Neural crest cell (in vitro differentiated cells): ENCODE measurements around the gene TIMP2. TPM values are rescaled to one million over a fixed set of nuclear protein-coding genes. Genes with fewer than 3 reads are reported as not detected.
"Not testable (repeated sequence)": the region's sequence is repeated elsewhere in the genome, so short reads cannot be mapped to it uniquely, and the experiment has no call there.

Source experiments
- DNase-seq: peaks from one replicate; pipeline ENCODE4 v3.0.0; 2021; ENCODE audit warnings: low read depth, mixed read lengths, low spot score
- H3K27ac Mint-ChIP-seq: one replicate; pipeline ENCODE4 v1.8.0; 2021; ENCODE audit warnings: mild to moderate bottlenecking, mixed read lengths; ENCODE audit not compliant: unreplicated experiment
- H3K27me3 Mint-ChIP-seq: 2 replicates; pipeline ENCODE4 v1.8.0; 2021; ENCODE audit warnings: low read depth, mild to moderate bottlenecking, mixed read lengths
- H3K36me3 Mint-ChIP-seq: 2 replicates; pipeline ENCODE4 v1.8.0; 2021; ENCODE audit warnings: low read depth, mild to moderate bottlenecking, mixed read lengths
- H3K4me1 Mint-ChIP-seq: 2 replicates; pipeline ENCODE4 v1.8.0; 2021; ENCODE audit warnings: mixed read lengths
- H3K4me3 Mint-ChIP-seq: one replicate; pipeline ENCODE4 v1.8.0; 2021; ENCODE audit warnings: mild to moderate bottlenecking, mixed read lengths
- H3K9me3 Mint-ChIP-seq: 2 replicates; pipeline ENCODE4 v1.8.0; 2021; ENCODE audit warnings: mixed read lengths
- total RNA-seq: library from RNA; stranded (reverse); gene quantifications from 2 replicates; pipeline ENCODE4 v1.2.1, GENCODE V29; 2021
- TF ChIP-seq, protein P1 (sequence below): fragments of 200-600 bp; sonication (generic); conservative IDR thresholded peaks from 2 replicates; pipeline ENCODE4 v1.5.0; 2021; ENCODE audit warnings: antibody characterized with exemption, mild to moderate bottlenecking

The TIMP2 gene
- total RNA-seq, 1 donor from 2014 or later = 58.5 TPM

DNA sequence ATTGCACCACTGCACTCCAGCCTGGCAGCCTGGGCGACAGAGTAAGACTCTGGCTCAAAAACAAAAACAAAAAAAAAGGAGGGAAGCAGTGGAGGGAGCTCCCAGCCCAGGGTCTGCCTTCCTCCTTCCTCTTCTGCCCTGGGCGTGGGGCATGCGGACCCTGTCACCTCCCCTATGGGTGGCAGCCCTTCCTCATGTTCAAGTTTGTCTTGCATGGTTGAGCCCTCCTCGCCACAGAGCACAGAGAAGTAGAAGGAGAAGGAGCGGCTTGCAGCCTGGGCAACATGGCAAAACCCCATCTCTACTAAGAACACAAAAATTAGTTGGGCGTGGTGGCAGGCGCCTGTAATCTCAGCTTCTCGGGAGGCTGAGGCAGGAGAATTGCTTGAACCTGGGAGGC, 21.4 kb upstream of the TIMP2 start:
- no peak for DNase-seq
- no peaks in the 10 kb centered on the region for H3K36me3 Mint-ChIP-seq
- peaks cover 4% of the 10 kb centered on the region for H3K4me1 Mint-ChIP-seq
- H3K27me3 Mint-ChIP-seq = peaks cover 5% of the 10 kb centered on the region
- H3K9me3 Mint-ChIP-seq = peaks cover 6% of the 10 kb centered on the region
- no peak overlapping the region for H3K4me3 Mint-ChIP-seq
- no peak overlapping the region for H3K27ac Mint-ChIP-seq
- TF ChIP-seq, protein P1, sequence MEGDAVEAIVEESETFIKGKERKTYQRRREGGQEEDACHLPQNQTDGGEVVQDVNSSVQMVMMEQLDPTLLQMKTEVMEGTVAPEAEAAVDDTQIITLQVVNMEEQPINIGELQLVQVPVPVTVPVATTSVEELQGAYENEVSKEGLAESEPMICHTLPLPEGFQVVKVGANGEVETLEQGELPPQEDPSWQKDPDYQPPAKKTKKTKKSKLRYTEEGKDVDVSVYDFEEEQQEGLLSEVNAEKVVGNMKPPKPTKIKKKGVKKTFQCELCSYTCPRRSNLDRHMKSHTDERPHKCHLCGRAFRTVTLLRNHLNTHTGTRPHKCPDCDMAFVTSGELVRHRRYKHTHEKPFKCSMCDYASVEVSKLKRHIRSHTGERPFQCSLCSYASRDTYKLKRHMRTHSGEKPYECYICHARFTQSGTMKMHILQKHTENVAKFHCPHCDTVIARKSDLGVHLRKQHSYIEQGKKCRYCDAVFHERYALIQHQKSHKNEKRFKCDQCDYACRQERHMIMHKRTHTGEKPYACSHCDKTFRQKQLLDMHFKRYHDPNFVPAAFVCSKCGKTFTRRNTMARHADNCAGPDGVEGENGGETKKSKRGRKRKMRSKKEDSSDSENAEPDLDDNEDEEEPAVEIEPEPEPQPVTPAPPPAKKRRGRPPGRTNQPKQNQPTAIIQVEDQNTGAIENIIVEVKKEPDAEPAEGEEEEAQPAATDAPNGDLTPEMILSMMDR = no peak

DNA sequence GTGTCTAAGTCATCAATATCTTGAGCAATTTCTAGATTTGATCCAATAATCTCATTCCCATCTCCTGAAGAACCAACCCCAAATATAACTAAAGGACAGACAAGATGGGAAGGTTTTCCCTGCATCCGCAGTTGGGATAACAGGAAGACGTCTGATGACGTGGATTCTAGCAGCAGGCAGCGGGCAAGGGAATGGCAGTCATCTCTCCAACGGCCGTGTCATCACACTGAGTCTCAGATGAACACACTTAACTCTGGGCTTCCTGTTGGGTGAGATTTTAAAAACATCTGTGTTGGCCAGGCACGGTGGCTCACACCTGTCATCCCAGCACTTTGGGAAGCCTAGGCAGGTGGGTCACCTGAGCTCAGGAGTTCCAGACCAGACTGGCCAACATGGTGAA, 20.9 kb upstream of the TIMP2 start:
- Mint-ChIP-seq H3K27me3 (no peaks in the 10 kb centered on the region), H3K9me3 (peaks cover 6% of the 10 kb centered on the region), H3K27ac (no peak overlapping the region), H3K36me3 (no peaks in the 10 kb centered on the region), H3K4me1 (no peaks in the 10 kb centered on the region), H3K4me3 (no peak overlapping the region)
- TF ChIP-seq, protein P1 = no peak
- no peak for DNase-seq

GRCh38 chr17:78945455-78945854, 20.3 kb upstream of the TIMP2 start:
- not testable (repeated sequence) for H3K27me3 Mint-ChIP-seq, H3K36me3 Mint-ChIP-seq, H3K4me3 Mint-ChIP-seq

DNA sequence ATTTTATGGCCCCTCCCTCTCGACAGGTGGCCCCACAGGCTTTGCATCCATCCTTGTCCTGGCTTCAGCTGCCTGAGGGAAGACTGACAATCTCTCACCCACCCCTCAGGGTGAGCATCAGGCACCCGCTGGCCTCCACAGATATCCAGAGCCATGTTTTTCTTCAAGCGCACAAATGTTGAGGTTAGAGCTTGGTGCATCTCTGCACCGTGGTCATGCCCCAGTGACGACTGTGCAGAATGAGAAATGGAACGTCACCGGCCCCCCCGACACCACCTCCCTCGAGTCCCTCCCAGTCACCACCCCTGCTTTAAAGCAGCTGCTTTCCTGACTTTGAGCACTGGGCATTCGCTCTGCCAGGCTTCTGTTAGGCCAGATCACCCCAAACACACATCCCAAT, 19.8 kb upstream of the TIMP2 start:
- peaks cover 2% of the 10 kb centered on the region for H3K9me3 Mint-ChIP-seq
- no peaks in the 10 kb centered on the region for H3K36me3 Mint-ChIP-seq
- no peak overlapping the region for H3K4me3 Mint-ChIP-seq
- no peaks in the 10 kb centered on the region for H3K4me1 Mint-ChIP-seq
- TF ChIP-seq, protein P1 = no peak
- no peak overlapping the region for H3K27ac Mint-ChIP-seq
- DNase-seq = no peak
- no peaks in the 10 kb centered on the region for H3K27me3 Mint-ChIP-seq

More at GRCh38 chr17:78945455-78945854, 20.3 kb upstream of the TIMP2 start:
- DNase-seq, H3K4me1 Mint-ChIP-seq, H3K27ac Mint-ChIP-seq, H3K9me3 Mint-ChIP-seq: not testable (repeated sequence)

- Mint-ChIP-seq H3K27me3 (no peaks in the 10 kb centered on the region), H3K4me1 (no peaks in the 10 kb centered on the region), H3K27ac (no peak overlapping the region), H3K9me3 (no peaks in the 10 kb centered on the region), H3K4me3 (no peak overlapping the region), H3K36me3 (no peaks in the 10 kb centered on the region)
- TF ChIP-seq, protein P1 = no peak
- no peak for DNase-seq
Measured at GRCh38 chr17:78944026-78944425, 18.8 kb upstream of the TIMP2 start.

GRCh38 chr17:78940708-78941107, 15.5 kb upstream of the TIMP2 start:
- TF ChIP-seq, protein P1 = no peak
- no peak overlapping the region for H3K27ac Mint-ChIP-seq
- no peaks in the 10 kb centered on the region for H3K36me3 Mint-ChIP-seq
- H3K4me1 Mint-ChIP-seq = peaks cover under 1% of the 10 kb centered on the region
- H3K27me3 Mint-ChIP-seq = no peaks in the 10 kb centered on the region
- DNase-seq = no peak
- no peak overlapping the region for H3K4me3 Mint-ChIP-seq
- no peaks in the 10 kb centered on the region for H3K9me3 Mint-ChIP-seq
